Measurements from ENCODE around the gene ADAMTS16. TPM values are rescaled to one million over a fixed set of nuclear protein-coding genes. Genes with fewer than 3 reads are reported as not detected.
A peak's percentile ranks its signal among the peaks of the same experiment; 100 is the strongest.

Gene ADAMTS16
- total and polyA plus RNA-seq, 9 of the 15 experiments (the other 6 are each of a cell fraction or from before 2014, with no cell fraction given): not detected

- TF ChIP-seq DEAF1 (CRISPR knock-in tag; IDR thresholded peaks at IDR 0.05): no peak
- TF ChIP-seq TAL1 (IDR thresholded peaks at IDR 0.05): no peak
- no peak for TF ChIP-seq TCF3 (CRISPR knock-in tag; IDR thresholded peaks at IDR 0.05)
- TF ChIP-seq, protein P1, sequence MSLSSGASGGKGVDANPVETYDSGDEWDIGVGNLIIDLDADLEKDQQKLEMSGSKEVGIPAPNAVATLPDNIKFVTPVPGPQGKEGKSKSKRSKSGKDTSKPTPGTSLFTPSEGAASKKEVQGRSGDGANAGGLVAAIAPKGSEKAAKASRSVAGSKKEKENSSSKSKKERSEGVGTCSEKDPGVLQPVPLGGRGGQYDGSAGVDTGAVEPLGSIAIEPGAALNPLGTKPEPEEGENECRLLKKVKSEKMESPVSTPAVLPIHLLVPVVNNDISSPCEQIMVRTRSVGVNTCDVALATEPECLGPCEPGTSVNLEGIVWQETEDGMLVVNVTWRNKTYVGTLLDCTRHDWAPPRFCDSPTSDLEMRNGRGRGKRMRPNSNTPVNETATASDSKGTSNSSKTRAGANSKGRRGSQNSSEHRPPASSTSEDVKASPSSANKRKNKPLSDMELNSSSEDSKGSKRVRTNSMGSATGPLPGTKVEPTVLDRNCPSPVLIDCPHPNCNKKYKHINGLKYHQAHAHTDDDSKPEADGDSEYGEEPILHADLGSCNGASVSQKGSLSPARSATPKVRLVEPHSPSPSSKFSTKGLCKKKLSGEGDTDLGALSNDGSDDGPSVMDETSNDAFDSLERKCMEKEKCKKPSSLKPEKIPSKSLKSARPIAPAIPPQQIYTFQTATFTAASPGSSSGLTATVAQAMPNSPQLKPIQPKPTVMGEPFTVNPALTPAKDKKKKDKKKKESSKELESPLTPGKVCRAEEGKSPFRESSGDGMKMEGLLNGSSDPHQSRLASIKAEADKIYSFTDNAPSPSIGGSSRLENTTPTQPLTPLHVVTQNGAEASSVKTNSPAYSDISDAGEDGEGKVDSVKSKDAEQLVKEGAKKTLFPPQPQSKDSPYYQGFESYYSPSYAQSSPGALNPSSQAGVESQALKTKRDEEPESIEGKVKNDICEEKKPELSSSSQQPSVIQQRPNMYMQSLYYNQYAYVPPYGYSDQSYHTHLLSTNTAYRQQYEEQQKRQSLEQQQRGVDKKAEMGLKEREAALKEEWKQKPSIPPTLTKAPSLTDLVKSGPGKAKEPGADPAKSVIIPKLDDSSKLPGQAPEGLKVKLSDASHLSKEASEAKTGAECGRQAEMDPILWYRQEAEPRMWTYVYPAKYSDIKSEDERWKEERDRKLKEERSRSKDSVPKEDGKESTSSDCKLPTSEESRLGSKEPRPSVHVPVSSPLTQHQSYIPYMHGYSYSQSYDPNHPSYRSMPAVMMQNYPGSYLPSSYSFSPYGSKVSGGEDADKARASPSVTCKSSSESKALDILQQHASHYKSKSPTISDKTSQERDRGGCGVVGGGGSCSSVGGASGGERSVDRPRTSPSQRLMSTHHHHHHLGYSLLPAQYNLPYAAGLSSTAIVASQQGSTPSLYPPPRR (CRISPR knock-in tag; IDR thresholded peaks at IDR 0.05; ENCODE audit: borderline replicate concordance): no peak
- 0 out of 2 replicates have a peak, but pooled peaks have one; percentile 20 for TF ChIP-seq ZNF592 (IDR thresholded peaks at IDR 0.05)
- no peak for TF ChIP-seq CHD2 (IDR thresholded peaks at IDR 0.05; ENCODE audit: low read depth, low read length)
- TF ChIP-seq MTF1 (CRISPR knock-in tag; IDR thresholded peaks at IDR 0.05; ENCODE audit: borderline replicate concordance): no peak
- TF ChIP-seq STAG1 (CRISPR knock-in tag; IDR thresholded peaks at IDR 0.05; ENCODE audit: borderline replicate concordance): no peak
- TF ChIP-seq EHMT2 (IDR thresholded peaks at IDR 0.05): peak; percentile 68; the same call in 1 of the 2 replicates
- TF ChIP-seq POLR2B (IDR thresholded peaks at IDR 0.05; ENCODE audit: low read depth, partially characterized antibody): no peak
- TF ChIP-seq JUN (IDR thresholded peaks at IDR 0.05; ENCODE audit: borderline replicate concordance, low read depth, low read length): peak; percentile 84
- no peak for TF ChIP-seq JUN (CRISPR knock-in tag; IDR thresholded peaks at IDR 0.05; ENCODE audit: borderline replicate concordance)
- TF ChIP-seq MXI1 (IDR thresholded peaks at IDR 0.05; ENCODE audit: low read depth, low read length): no peak
- TF ChIP-seq GATAD2A (IDR thresholded peaks at IDR 0.05): no peak
- 0 out of 2 replicates have a peak, but pooled peaks have one; percentile 32 for TF ChIP-seq ZNF41 (CRISPR knock-in tag; conservative IDR thresholded peaks at IDR 0.05)
- no peak for TF ChIP-seq CCAR2 (IDR thresholded peaks at IDR 0.05; ENCODE audit: low read depth, low read length)
- TF ChIP-seq ZNF282 (CRISPR knock-in tag; IDR thresholded peaks at IDR 0.05): no peak
- TF ChIP-seq STAT5B (CRISPR knock-in tag; IDR thresholded peaks at IDR 0.05): no peak
Measured at GRCh38 chr5:5351288-5351979, 211.3 kb downstream of the ADAMTS16 start (continued).
